Measurements from ENCODE around the gene IQCH.

IQCH gene

DNA sequence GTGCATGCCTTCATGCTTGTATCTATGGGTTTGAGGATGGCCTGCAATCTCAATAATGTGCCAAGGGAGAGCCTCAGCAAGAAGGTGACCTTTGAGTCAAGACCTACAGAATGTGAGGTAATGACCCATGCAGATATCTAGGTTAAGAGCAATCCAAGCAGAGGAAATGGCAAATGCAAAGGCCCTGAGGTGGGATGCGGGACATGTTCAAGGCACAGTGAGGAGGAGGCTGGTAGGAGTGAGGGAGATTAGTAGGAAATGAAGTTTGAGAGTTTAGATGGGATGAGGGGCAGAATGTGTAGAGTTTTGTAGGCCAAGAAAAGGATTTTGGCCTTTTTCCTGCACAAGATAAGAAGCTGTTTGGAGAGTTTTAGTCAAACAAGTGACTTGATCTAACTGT lies 283.2 kb downstream of the IQCH start:
- no peak for DNase-seq

DNA sequence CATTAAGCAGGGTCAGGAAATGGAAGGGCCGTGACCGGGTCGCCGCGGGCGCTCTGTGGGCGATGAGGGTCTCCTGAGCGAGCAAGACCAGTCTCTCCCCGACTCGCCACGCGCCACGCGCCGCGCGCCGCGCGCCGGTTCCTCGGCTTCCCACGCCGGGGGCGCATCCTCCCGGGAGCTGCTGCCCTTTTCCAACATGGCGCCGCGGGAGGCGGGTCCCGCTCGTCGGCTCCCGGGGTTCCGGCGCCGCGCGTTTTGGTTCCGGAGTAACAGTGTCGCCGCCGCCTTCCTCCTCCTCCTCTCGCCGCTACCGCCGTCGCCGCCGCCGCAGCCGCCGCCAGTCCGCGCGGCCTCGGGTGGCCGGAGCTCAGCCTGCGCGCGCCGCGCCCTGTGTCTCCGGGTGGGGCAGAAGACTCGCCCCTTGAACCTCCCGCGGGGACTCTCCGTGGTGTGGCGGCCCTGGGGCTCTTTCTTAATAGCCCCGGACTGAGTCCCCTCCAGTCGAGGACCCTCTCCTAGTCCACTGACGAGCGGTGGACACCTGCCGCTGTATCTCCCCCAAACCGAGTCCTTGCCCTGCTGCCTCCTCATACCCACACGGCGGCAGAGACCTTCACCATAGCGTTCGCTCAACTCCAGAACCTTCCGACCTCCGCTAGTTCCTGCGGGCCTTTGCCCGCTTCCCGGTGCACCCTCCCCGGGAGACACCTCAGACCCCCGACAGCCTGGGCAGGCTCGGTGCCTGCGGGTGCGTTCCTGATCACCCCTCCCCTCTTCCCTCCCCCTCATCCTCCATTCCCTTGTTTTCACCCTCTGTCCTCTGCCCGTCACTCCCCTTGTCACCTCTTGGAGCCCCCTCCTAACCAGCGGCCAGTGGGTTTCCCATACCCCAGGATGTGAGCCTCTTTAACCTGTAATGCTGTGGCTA lies 288.1 kb downstream of the IQCH start, which contains the start of gene MAP2K5:
Gene MAP2K5 (plus strand): TSS at position 284 of the 928 bp plus-strand sequence. CDS start 633 bp downstream, at position 917.
- DNase-seq: peak; percentile 21 to 90 (median 76)

DNA sequence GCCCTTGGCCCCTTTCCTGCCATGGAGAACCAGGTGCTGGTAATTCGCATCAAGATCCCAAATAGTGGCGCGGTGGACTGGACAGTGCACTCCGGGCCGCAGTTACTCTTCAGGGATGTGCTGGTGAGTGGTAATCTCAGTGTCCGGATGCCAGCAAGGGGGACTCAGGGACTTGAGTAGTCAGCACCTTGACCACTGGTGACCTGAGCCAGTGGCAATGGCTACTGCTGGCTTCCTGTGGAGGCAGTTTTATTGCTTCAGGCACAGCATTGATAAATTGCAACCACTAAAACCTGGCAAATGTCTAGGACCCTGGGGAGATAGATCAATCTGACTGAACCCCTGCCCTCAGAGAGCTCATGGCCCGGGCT lies 288.7 kb downstream of the IQCH start:
- peak in 7 of 14 donors; percentile 11 to 55 (median 26) for DNase-seq

- no peak for DNase-seq
Measured at GRCh38 chr15:67544475-67544874, 289.9 kb downstream of the IQCH start.

DNA sequence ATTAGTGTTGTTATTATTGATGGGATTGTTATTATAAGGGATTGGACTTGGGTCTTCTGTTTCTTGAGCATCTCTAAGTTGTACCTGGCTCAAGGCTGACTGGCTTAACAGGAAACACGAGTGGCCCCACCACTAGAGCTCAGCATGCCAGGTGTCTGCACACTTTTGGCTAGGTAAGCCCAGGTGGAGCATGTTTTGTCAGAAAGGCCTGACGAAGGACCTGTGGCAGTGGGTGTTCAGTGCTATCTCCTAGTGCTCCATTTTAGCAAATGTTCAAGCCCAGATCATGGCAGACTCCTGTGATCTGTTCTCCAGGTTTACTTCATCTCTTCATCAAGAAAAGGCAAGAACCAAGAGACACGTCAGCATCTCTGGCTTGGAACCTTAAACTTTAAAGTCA lies 291.3 kb downstream of the IQCH start:
- no peak for DNase-seq

DNA sequence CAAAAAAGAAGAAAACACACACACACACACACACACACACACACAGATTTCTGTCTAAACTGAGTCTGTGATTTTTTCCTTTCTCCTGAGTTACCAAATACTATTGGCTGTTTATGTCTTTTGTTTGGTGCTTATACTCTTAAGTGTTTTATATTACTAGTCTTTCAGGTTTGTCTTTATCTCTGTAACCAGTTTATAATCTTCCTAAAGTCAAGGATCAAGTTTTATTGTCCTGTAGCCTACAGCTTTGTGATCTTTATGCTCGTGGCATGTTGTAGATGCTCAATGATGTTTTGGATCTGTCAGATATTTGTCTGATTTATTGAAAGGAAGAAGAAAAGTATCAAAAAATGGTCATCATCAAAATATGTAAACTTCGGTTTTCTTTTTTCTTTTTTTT lies 292.5 kb downstream of the IQCH start:
- no peak for DNase-seq

DNA sequence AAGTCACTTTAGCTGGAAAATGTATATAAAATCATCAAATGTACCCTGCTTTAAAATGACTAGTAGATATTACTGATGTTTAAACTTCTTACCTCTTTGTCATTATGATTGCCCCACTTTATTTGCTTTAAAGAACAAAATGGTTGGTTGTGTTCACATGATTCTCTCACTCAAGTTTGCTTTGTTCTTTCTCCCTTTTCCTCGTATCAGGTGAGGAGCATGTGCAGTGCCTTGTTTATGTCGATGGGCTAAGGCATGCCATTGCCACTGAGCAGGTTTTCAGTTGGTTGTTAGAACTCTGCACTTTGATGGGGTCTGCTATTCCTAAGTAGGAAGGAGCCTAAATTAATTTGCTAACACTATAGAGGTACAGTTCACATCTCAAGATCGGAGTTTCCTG lies 293.2 kb downstream of the IQCH start:
- DNase-seq: no peak

- DNase-seq: peak in 1 of 14 donors; percentile 2
Measured at GRCh38 chr15:67548236-67548852, 293.8 kb downstream of the IQCH start.

GRCh38 chr15:67548862-67549651 lies 294.5 kb downstream of the IQCH start:
- peak in 12 of 14 donors; percentile 12 to 77 (median 40) for DNase-seq

GRCh38 chr15:67549736-67550135 lies 295.1 kb downstream of the IQCH start:
- DNase-seq: no peak

DNA sequence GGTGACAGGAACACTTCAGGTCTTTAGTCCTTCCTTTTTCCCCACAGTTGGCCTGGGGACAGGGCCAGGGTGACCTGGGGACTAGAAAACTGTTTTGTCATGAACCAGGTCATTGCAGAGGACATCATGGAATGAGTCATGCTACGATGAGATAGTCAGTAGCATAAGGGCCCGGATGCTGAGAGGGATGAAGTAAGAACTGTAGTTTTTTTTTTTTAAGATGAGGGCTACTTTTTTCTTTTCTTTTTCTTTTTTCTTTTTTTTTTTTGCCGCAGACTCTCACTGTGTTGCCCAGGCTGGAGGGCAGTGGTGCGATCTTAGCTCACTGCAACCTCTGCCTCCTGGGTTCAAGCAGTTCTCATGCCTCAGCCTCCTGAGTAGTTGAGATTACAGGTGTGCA lies 295.9 kb downstream of the IQCH start:
- no peak for DNase-seq

DNA sequence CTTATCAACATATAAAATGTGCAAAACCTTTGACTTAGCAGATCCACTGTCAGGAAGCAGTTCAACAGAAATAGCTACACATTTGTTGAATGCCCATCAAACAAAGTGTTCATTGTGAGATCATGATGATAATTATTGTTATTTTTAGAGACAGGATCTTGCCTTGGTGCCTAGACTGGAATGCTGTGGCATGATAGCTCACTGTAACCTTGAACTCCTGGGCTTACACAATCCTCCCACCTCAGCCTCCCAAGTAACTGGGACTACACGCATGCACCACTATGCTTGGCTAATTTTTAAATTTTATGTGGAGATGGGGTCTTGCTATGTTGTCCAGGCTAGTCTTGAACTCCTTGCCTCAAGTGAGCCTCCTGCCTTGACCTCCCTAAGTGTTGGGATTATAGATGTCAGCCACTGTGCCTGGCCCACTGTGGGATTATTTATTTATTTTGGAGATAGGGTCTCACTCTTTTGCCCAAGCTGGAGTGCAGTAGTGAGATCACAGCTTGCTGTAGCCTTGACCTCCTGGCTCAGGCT lies 296.7 kb downstream of the IQCH start:
- DNase-seq: no peak
